HepG2 (cell line): ENCODE results near the gene FRMD1. TPM values are rescaled to one million over a fixed set of nuclear protein-coding genes. Genes with fewer than 3 reads are reported as not detected.

Source experiments
- ATAC-seq: fragments of 200-7000 bp; cut with Tn5 transposase; 3 replicates; pipeline ENCODE4 v1.9.1; 2020; ENCODE audit warnings: mild to moderate bottlenecking, moderate library complexity
- BruUV-seq: library from RNA; stranded (reverse); fragments of 400-500 nt; replicated peaks from 2 replicates; lab custom pipeline; 2021; lab: Mats Ljungman, UMichigan
- CTCF ChIA-PET: fragments of 300-600 bp; formaldehyde crosslinking; extraction: SDS; loops from one replicate; lab custom pipeline; 2021; ENCODE audit warnings: low total read pairs, inconsistent platforms, low intra/inter-chr PET ratio; lab: Yijun Ruan, JAX
- POLR2A ChIA-PET: fragments of 350-600 bp; sonication (Branson Sonifier 250); formaldehyde crosslinking; loops from one replicate; lab custom pipeline; 2020; ENCODE audit warnings: antibody characterized with exemption, inconsistent platforms; lab: Yijun Ruan, JAX
- DNase-seq: peaks from one replicate; pipeline ENCODE4 v3.0.0-alpha.2; 2015; ENCODE audit warnings: low spot score
- FAIRE-seq: peaks from 3 replicates; lab custom pipeline; 2011; peaks lifted over from hg19 to GRCh38; lab: Jason Lieb, UNC
- H2AFZ ChIP-seq: one replicate; pipeline ENCODE4 v1.6.1; 2011; ENCODE audit warnings: low read length, inconsistent platforms
- H3K27ac ChIP-seq: fragments of 300-600 bp; 3 replicates; pipeline ENCODE4 v1.8.0; 2011; ENCODE audit warnings: mixed run types, mild to moderate bottlenecking, mixed read lengths, low read length, inconsistent platforms; ENCODE audit not compliant: insufficient read depth; ENCODE audit errors: extremely low read length
- H3K27me3 ChIP-seq, 2 experiments: fragments of 200-600 bp in 1 of 2; 2 replicates in 1 of 2; 3 replicates in 1 of 2; pipeline versions ENCODE4 v1.6.0 to v1.8.0; 2011; ENCODE audit warnings: low read length in 2 of 2, mild to moderate bottlenecking in 2 of 2, moderate library complexity in 2 of 2, inconsistent platforms in 1 of 2; ENCODE audit not compliant: insufficient read depth in 2 of 2, control insufficient read depth in 1 of 2
- H3K36me3 ChIP-seq, 2 experiments: fragments of 200-600 bp in 1 of 2; replicated peaks in 1 of 2; 2 replicates in 1 of 2; 3 replicates in 1 of 2; pipeline versions ENCODE4 v1.5.1 to v1.8.0; 2011; ENCODE audit warnings: low read length in 2 of 2, inconsistent platforms in 1 of 2; ENCODE audit not compliant: insufficient read depth in 2 of 2, control insufficient read depth in 1 of 2
- H3K4me1 ChIP-seq: 2 replicates; pipeline ENCODE4 v1.5.1; 2012; ENCODE audit warnings: low read length, inconsistent platforms; ENCODE audit not compliant: insufficient read depth
- H3K4me2 ChIP-seq: 2 replicates; pipeline ENCODE4 v1.6.0; 2011; ENCODE audit warnings: low read depth, low read length, inconsistent platforms
- H3K4me3 ChIP-seq, 3 experiments: fragments of 200-600 bp in 1 of 3; sonication (generic), shearing (Covaris generic) in 1 of 3; replicated peaks in 1 of 3; 2 replicates each; pipeline ENCODE4 v1.5.1; 2011 to 2016; ENCODE audit warnings: low read length in 3 of 3, inconsistent platforms in 2 of 3, low read depth in 2 of 3, mild to moderate bottlenecking in 2 of 3, control low read depth in 1 of 3, mixed read lengths in 1 of 3; ENCODE audit not compliant: insufficient read depth in 1 of 3
- H3K79me2 ChIP-seq: one replicate; pipeline ENCODE4 v1.6.1; 2011; ENCODE audit warnings: low read length, inconsistent platforms; ENCODE audit not compliant: insufficient read depth
- H3K9ac ChIP-seq: 2 replicates; pipeline ENCODE4 v1.6.0; 2011; ENCODE audit warnings: mild to moderate bottlenecking, low read depth, low read length, inconsistent platforms; ENCODE audit not compliant: insufficient read depth
- H3K9me3 ChIP-seq: 2 replicates; pipeline ENCODE4 v1.5.1; 2012; ENCODE audit warnings: mild to moderate bottlenecking, low read length
- H4K20me1 ChIP-seq: 2 replicates; pipeline ENCODE4 v1.6.0; 2011; ENCODE audit warnings: inconsistent platforms, mild to moderate bottlenecking, low read length, moderate library complexity; ENCODE audit not compliant: insufficient read depth
- ATRX ChIP-seq: sonication (generic); formaldehyde crosslinking; IDR thresholded peaks from 2 replicates; pipeline ENCODE4 v1.4.0; 2020; ENCODE audit warnings: missing genetic modification reagents, borderline replicate concordance
- FOXK2 ChIP-seq: fragments of 450-650 bp; IDR thresholded peaks from 2 replicates; pipeline ENCODE4 v1.6.1; 2016
- GTF2F1 ChIP-seq: fragments of 150-350 bp; IDR thresholded peaks from 2 replicates; pipeline ENCODE4 v1.6.1; 2014; ENCODE audit warnings: low read length
- HNF1A ChIP-seq, 2 experiments: sonication (generic) in 1 of 2; formaldehyde crosslinking in 1 of 2; IDR thresholded peaks; 2 replicates each; pipeline versions ENCODE4 v1.4.0 to v1.6.1; 2016 to 2020; ENCODE audit warnings: borderline replicate concordance in 1 of 2, low read depth in 1 of 2, mild to moderate bottlenecking in 1 of 2, missing genetic modification reagents in 1 of 2
- HOXA9 ChIP-seq: sonication (generic); formaldehyde crosslinking; IDR thresholded peaks from 2 replicates; pipeline ENCODE4 v1.8.1; 2022; ENCODE audit warnings: missing genetic modification reagents, mild to moderate bottlenecking, moderate library complexity, borderline replicate concordance
- MAFG ChIP-seq: sonication (generic); formaldehyde crosslinking; IDR thresholded peaks from 2 replicates; pipeline ENCODE4 v1.5.1; 2020; ENCODE audit warnings: mild to moderate bottlenecking, missing genetic modification reagents
- NFKB2 ChIP-seq: sonication (generic); formaldehyde crosslinking; IDR thresholded peaks from 2 replicates; pipeline ENCODE4 v1.4.0; 2020; ENCODE audit warnings: missing genetic modification reagents, borderline replicate concordance
- SOX6 ChIP-seq, 2 experiments: fragments of 450-650 bp in 1 of 2; sonication (generic) in 1 of 2; formaldehyde crosslinking in 1 of 2; IDR thresholded peaks; 2 replicates each; pipeline versions ENCODE4 v1.4.0 to v1.6.1; 2017 to 2020; ENCODE audit warnings: antibody characterized with exemption in 1 of 2, mild to moderate bottlenecking in 1 of 2, missing genetic modification reagents in 1 of 2
- TAF15 ChIP-seq: fragments of 200-400 bp; formaldehyde crosslinking; IDR thresholded peaks from one replicate; pipeline ENCODE4 v1.6.1; 2018; ENCODE audit warnings: mild to moderate bottlenecking, low read depth, low read length; ENCODE audit not compliant: poor library complexity, severe bottlenecking
- TMF1 ChIP-seq: sonication (generic); formaldehyde crosslinking; IDR thresholded peaks from 2 replicates; pipeline ENCODE4 v1.8.1; 2022; ENCODE audit warnings: low read depth, missing genetic modification reagents
- WGBS: methylation state at CpG from one replicate; pipeline ENCODE4 v1.1.6; 2017; ENCODE audit warnings: low lambda C conversion rate; 5-methylcytosine and 5-hydroxymethylcytosine counted together
- in situ Hi-C: cut with HindIII; loops from 2 replicates; pipeline ENCODE4 v1.10.0; 2017; ENCODE audit warnings: low pct_unique_long_range_greater_than_20kb; ENCODE audit not compliant: extremely low pct_ligation_motif_present
- intact Hi-C: fragments of 100-400 bp; cut with micrococcal nuclease; formaldehyde crosslinking; loops from one replicate; pipeline ENCODE4 v1.10.0; 2022; ENCODE audit not compliant: unreplicated experiment
- polyA plus RNA-seq, 8 experiments: library from polyadenylated mRNA; depleted of rRNA in 3 of 8; stranded (reverse) in 7 of 8; unstranded in 1 of 8; fragments of >200 nt; fragmentation: Illumina TruSeq in 4 of 8; extraction: Trizol in 4 of 8; gene quantifications; 2 replicates each; pipeline versions ENCODE4 v1.2.1 to v1.2.3, GENCODE V29; 2011 to 2016; ENCODE audit warnings: low read depth in 4 of 8, missing spikeins in 1 of 8, mixed read lengths in 1 of 8; ENCODE audit not compliant: insufficient read depth in 1 of 8
- total RNA-seq, 5 experiments: library from RNA; depleted of rRNA; stranded (reverse); fragments of >200 nt; fragmentation: Illumina TruSeq; extraction: Trizol; gene quantifications; 2 replicates each; pipeline ENCODE4 v1.2.3, GENCODE V29; 2016; ENCODE audit warnings: low read depth in 1 of 5
- TF ChIP-seq, protein P1 (sequence below): sonication (generic); formaldehyde crosslinking; IDR thresholded peaks from 2 replicates; pipeline ENCODE4 v1.4.0; 2020; ENCODE audit warnings: missing genetic modification reagents

The FRMD1 gene
- total and polyA plus RNA-seq, 2 of the 13 experiments (the other 11 are each of a cell fraction or from before 2014, with no cell fraction given), result 0.01 TPM; not detected in 1

- peaks cover 8% of the 10 kb centered on the region for H3K4me1 ChIP-seq
- no TSS peak for BruUV-seq
- H3K27me3 ChIP-seq, result peaks cover 2 to 31% of the 10 kb centered on the region in 2 experiments; a peak in 4 of 5 replicates
- ChIA-PET CTCF (no interaction called here), POLR2A (no interaction called here)
- DNase-seq, result no peak
- H2AFZ ChIP-seq, result no peak overlapping the region
- 69% methylated on average over 10 of the region's 14 CpGs for WGBS
- TF ChIP-seq SOX6 (IDR thresholded peaks at IDR 0.05) (no peak), SOX6 (CRISPR knock-in tag; IDR thresholded peaks at IDR 0.05) (no peak), TMF1 (CRISPR knock-in tag) (no peak), MAFG (CRISPR knock-in tag) (no peak), NFKB2 (CRISPR knock-in tag) (no peak), HOXA9 (CRISPR knock-in tag) (no peak), ATRX (CRISPR knock-in tag) (no peak), TAF15 (no peak), FOXK2 (no peak), HNF1A (IDR thresholded peaks at IDR 0.05; ENCODE audit: low read depth) (no peak), HNF1A (CRISPR knock-in tag; IDR thresholded peaks at IDR 0.05; ENCODE audit: borderline replicate concordance) (no peak), GTF2F1 (no peak)
- TF ChIP-seq, protein P1, sequence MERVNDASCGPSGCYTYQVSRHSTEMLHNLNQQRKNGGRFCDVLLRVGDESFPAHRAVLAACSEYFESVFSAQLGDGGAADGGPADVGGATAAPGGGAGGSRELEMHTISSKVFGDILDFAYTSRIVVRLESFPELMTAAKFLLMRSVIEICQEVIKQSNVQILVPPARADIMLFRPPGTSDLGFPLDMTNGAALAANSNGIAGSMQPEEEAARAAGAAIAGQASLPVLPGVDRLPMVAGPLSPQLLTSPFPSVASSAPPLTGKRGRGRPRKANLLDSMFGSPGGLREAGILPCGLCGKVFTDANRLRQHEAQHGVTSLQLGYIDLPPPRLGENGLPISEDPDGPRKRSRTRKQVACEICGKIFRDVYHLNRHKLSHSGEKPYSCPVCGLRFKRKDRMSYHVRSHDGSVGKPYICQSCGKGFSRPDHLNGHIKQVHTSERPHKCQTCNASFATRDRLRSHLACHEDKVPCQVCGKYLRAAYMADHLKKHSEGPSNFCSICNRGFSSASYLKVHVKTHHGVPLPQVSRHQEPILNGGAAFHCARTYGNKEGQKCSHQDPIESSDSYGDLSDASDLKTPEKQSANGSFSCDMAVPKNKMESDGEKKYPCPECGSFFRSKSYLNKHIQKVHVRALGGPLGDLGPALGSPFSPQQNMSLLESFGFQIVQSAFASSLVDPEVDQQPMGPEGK, result no peak
- no peak overlapping the region for H3K9ac ChIP-seq
- intact Hi-C loops (no loop called here), in situ Hi-C loops (no loop called here)
- H4K20me1 ChIP-seq, result no peaks in the 10 kb centered on the region
- no peak for ATAC-seq
- no peak overlapping the region for H3K4me2 ChIP-seq
- H3K9me3 ChIP-seq, result peaks cover under 1% of the 10 kb centered on the region; the same call in 1 of the 2 replicates
- H3K79me2 ChIP-seq, result no peaks in the 10 kb centered on the region
- FAIRE-seq, result no peak
- no peak overlapping the region for H3K27ac ChIP-seq
- no peak overlapping the region for H3K4me3 ChIP-seq
- H3K36me3 ChIP-seq, result no peaks in the 10 kb centered on the region
These were observed 43.0 kb upstream of the FRMD1 start for GRCh38 chr6:168122011-168122410.
